ENCODE results near the gene PIPOX. TPM values are rescaled to one million over a fixed set of nuclear protein-coding genes. Genes with fewer than 3 reads are reported as not detected.

Gene PIPOX
- 1.4 and 1.9 TPM in 2 replicates for total RNA-seq (ENCODE audit: low replicate concordance)

GRCh38 chr17:29042679-29043538 is at the start of gene PIPOX:
TSS of gene PIPOX (plus strand) at chr17:29043141. CDS start at chr17:29043226, 85 bp downstream.

DNA sequence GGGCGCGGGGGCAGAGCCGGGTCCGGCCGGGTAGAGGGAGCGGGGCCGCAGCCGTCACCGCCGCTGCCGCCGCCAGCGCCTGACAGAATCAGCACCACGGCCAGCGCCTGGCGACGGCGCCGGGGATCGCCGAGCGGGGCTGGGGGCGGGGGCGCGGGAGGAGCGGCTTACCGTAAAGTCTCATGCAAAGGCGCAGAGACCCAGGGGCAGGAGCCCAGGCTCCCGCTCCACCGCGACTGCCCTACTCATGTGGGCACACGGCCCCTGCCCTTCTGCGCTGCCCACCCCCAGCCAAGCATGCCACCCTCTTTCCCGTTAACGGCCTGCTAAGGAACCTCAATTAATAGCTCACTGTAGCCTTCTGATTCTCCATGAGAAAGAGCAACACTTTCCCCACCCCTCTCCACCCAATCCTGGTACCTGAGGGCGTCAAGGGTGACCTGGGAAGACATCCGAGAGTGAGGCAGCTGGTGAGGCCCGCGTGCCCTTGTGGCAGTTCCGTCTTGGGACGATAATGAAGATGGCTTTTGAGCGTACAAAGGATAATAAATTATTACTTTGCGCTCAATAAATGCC is 36.9 kb upstream of the PIPOX start, which contains the start of gene SEZ6:
TSS of gene SEZ6 (minus strand) at position 98 of the 576 bp plus-strand sequence. CDS start 164 bp downstream, outside the sequence.

Other genes with a start within 250 kb of the PIPOX start
- gene FAM222B, start 200.4 kb upstream of the PIPOX start, total RNA-seq (ENCODE audit: low replicate concordance), result 0.70 and 2.3 TPM in 2 replicates
- 11.1 and 18.9 TPM in 2 replicates for gene ERAL1, start 188.1 kb upstream of the PIPOX start, total RNA-seq (ENCODE audit: low replicate concordance)
- gene FLOT2, start 145.4 kb upstream of the PIPOX start, total RNA-seq (ENCODE audit: low replicate concordance), result 38.0 and 80.1 TPM in 2 replicates
- gene DHRS13, start 140.1 kb upstream of the PIPOX start, total RNA-seq (ENCODE audit: low replicate concordance), result 2.0 and 3.6 TPM in 2 replicates
- 5.7 and 12.0 TPM in 2 replicates for gene PHF12, start 91.6 kb upstream of the PIPOX start, total RNA-seq (ENCODE audit: low replicate concordance)
- gene SEZ6, start 37.1 kb upstream of the PIPOX start, total RNA-seq (ENCODE audit: low replicate concordance), result not detected in 2 replicates
- gene MYO18A, start 137.3 kb downstream of the PIPOX start, total RNA-seq (ENCODE audit: low replicate concordance), result 33.8 and 97.8 TPM in 2 replicates
- gene CRYBA1, start 203.7 kb downstream of the PIPOX start, total RNA-seq (ENCODE audit: low replicate concordance), result 0.70 TPM in 1 of 2 replicates, not detected in the other

All from smooth muscle cell of the coronary artery (primary cell).